Vagina (tissue), 2 donors: ENCODE data around the gene BRIP1. TPM values are rescaled to one million over a fixed set of nuclear protein-coding genes. Genes with fewer than 3 reads are reported as not detected.

Source experiments
- DNase-seq, 2 donors: peaks; one replicate each; pipeline ENCODE4 v3.0.0-alpha.2; 2017; ENCODE audit errors: extremely low spot score in 2 of 2
- H3K27ac ChIP-seq: fragments of 200-600 bp; sonication (generic); one replicate; pipeline ENCODE4 v1.5.1; 2019
- H3K27me3 ChIP-seq: fragments of 200-600 bp; sonication (generic); one replicate; pipeline ENCODE4 v1.5.1; 2019
- H3K36me3 ChIP-seq, 2 donors: fragments of 200-600 bp; sonication (generic); one replicate each; pipeline ENCODE4 v1.5.1; 2017 to 2019
- H3K4me1 ChIP-seq: fragments of 200-600 bp; sonication (generic); one replicate; pipeline ENCODE4 v1.5.1; 2019
- H3K4me3 ChIP-seq, 2 donors: fragments of 200-600 bp; sonication (generic); 1 replicate in 1 of 2; 2 replicates in 1 of 2; pipeline ENCODE4 v1.5.1; 2016 to 2019
- H3K9me3 ChIP-seq: fragments of 200-600 bp; sonication (generic); one replicate; pipeline ENCODE4 v1.5.1; 2019
- CTCF ChIP-seq, 3 experiments: fragments of 450-650 bp in 2 of 3; fragments of 200-600 bp in 1 of 3; sonication (generic) in 1 of 3; IDR thresholded peaks; one replicate each; pipeline ENCODE4 v1.5.1; 2017 to 2019; ENCODE audit warnings: antibody characterized with exemption in 3 of 3, mild to moderate bottlenecking in 2 of 3, moderate library complexity in 2 of 3
- POLR2A ChIP-seq, 2 donors: fragments of 450-650 bp; IDR thresholded peaks; one replicate each; pipeline ENCODE4 v1.6.1; 2017; ENCODE audit warnings: antibody characterized with exemption in 2 of 2, mild to moderate bottlenecking in 2 of 2, moderate library complexity in 2 of 2
- POLR2AphosphoS5 ChIP-seq, 2 donors: sonication (generic); formaldehyde crosslinking; IDR thresholded peaks; one replicate each; pipeline ENCODE4 v1.9.0; 2017; ENCODE audit warnings: antibody characterized with exemption in 2 of 2, mild to moderate bottlenecking in 2 of 2, low read depth in 1 of 2; ENCODE audit not compliant: insufficient read depth in 1 of 2
- intact Hi-C: fragments of 100-400 bp; cut with DNase I; formaldehyde crosslinking; loops from one replicate; pipeline ENCODE4 v1.15.1; 2023
- total RNA-seq: library from RNA; depleted of rRNA; stranded (reverse); fragments of >200 nt; gene quantifications from one replicate; pipeline ENCODE4 v1.2.3, GENCODE V29; 2016

The BRIP1 gene
- total RNA-seq, 1 donor from 2014 or later, result 0.98 TPM

DNA sequence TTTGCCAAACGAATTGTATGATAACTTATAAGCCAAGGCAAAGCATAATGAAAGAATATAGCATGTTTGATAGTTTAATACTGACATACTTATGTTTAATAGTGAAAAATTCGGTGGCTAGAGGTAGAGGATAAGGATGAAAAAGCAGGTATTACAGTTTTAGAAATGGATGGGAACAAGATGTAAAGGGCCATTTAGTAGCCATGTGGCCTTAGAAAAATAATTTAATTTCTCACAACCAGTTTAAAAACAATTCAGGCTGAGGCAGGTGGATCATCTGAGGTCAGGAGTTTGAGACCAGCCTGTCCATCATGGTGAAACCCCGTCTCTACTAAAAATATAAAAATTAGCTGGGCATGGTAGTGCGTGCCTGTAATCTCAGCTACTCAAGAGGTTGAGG is 152.8 kb downstream of the BRIP1 start:
- no peaks in the 10 kb centered on the region for H3K9me3 ChIP-seq
- no peaks in the 10 kb centered on the region for H3K27me3 ChIP-seq
- intact Hi-C loops, result no loop called here
- no peaks in the 10 kb centered on the region for H3K36me3 ChIP-seq
- no peak for TF ChIP-seq CTCF (IDR thresholded peaks at IDR 0.05)
- no peak for TF ChIP-seq POLR2A (IDR thresholded peaks at IDR 0.05)
- TF ChIP-seq POLR2AphosphoS5 (IDR thresholded peaks at IDR 0.05; ENCODE audit: insufficient read depth in 1 of 2, low read depth in 1 of 2), result no peak
- no peak overlapping the region for H3K27ac ChIP-seq
- no peak for DNase-seq
- no peak overlapping the region for H3K4me3 ChIP-seq
- no peaks in the 10 kb centered on the region for H3K4me1 ChIP-seq

DNA sequence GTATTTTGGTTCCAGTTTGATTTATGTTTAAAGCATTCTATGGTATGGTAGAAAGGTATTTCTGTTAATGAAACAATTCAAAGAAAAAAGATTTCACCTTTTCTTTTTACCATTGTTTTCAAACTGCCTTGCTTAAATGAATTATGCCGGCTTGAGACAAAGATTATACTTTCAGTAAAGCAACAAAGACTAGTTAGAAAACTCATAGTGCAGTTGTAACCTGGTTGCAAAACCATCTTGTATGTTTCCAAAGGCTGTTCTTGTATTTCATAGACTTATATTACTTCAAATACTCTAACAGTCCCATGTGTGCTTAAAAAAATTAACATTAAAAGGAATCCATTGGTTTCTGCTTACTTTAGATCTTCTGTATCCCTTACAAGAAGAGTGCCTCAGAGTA is 153.8 kb downstream of the BRIP1 start:
- Histone ChIP-seq H3K27ac (no peak overlapping the region), H3K4me1 (no peaks in the 10 kb centered on the region), H3K36me3 (no peaks in the 10 kb centered on the region), H3K4me3 (no peak overlapping the region), H3K27me3 (no peaks in the 10 kb centered on the region), H3K9me3 (no peaks in the 10 kb centered on the region)
- DNase-seq, result no peak
- intact Hi-C loops, result no loop called here
- TF ChIP-seq POLR2AphosphoS5 (IDR thresholded peaks at IDR 0.05; ENCODE audit: insufficient read depth in 1 of 2, low read depth in 1 of 2), result no peak
- TF ChIP-seq POLR2A (IDR thresholded peaks at IDR 0.05), result no peak
- no peak for TF ChIP-seq CTCF (IDR thresholded peaks at IDR 0.05)

DNA sequence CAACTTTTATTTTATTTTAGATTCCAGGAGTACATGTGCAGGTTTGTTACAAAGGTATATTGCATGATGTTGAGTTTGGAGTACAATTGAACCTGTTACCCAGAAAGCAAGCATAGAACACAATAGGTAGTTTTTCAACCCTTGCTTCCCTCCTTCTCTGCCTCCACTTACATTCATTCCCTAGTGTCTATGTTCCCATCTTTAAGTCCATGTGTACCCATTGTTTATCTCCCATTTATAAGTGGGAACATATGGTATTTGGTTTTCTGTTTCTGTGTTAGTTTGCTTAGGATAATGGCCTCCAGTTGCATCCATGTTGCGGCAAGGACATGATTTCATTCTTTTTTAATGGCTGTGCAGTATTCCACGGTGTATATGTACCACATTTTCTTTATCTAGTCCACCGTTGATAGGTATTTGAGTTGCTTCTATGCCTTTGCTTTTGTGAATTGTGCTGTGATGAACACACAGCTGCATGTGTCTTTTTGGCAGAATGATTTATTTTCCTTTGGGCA is 158.3 kb downstream of the BRIP1 start:
- Histone ChIP-seq H3K9me3 (peaks cover 11% of the 10 kb centered on the region), H3K36me3 (no peaks in the 10 kb centered on the region), H3K4me3 (no peak overlapping the region), H3K4me1 (no peaks in the 10 kb centered on the region), H3K27ac (no peak overlapping the region), H3K27me3 (no peaks in the 10 kb centered on the region)
- no peak for DNase-seq
- intact Hi-C loops, result no loop called here
- no peak for TF ChIP-seq POLR2AphosphoS5 (IDR thresholded peaks at IDR 0.05; ENCODE audit: insufficient read depth in 1 of 2, low read depth in 1 of 2)
- no peak for TF ChIP-seq POLR2A (IDR thresholded peaks at IDR 0.05)
- TF ChIP-seq CTCF (IDR thresholded peaks at IDR 0.05), result no peak

DNA sequence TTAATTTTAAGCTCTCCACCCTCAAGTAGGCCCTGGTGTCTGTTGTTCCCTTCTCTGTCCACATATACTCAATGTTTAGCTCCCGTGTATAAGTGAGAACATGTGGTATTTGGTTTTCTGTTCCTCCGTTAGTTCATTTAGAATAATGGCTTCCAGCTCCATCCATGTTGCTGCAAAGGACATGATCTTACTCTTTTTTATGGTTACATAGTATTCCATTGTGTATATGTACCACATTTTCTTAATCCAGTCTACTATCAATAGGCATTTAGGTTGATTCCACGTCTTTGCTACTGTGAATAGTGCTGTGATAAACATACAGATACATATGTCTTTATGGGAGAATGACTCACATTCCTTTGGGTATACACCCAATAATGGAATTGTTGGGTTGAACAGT is 160.9 kb downstream of the BRIP1 start:
- no peak overlapping the region for H3K27ac ChIP-seq
- no peaks in the 10 kb centered on the region for H3K4me1 ChIP-seq
- H3K36me3 ChIP-seq, result no peaks in the 10 kb centered on the region
- no peak for DNase-seq
- no peak overlapping the region for H3K4me3 ChIP-seq
- H3K27me3 ChIP-seq, result no peaks in the 10 kb centered on the region
- H3K9me3 ChIP-seq, result peaks cover 15% of the 10 kb centered on the region
- no peak for TF ChIP-seq CTCF (IDR thresholded peaks at IDR 0.05)
- no peak for TF ChIP-seq POLR2AphosphoS5 (IDR thresholded peaks at IDR 0.05; ENCODE audit: insufficient read depth in 1 of 2, low read depth in 1 of 2)
- TF ChIP-seq POLR2A (IDR thresholded peaks at IDR 0.05), result no peak
- intact Hi-C loops, result no loop called here

- TF ChIP-seq CTCF (IDR thresholded peaks at IDR 0.05) (no peak), POLR2A (IDR thresholded peaks at IDR 0.05) (no peak), POLR2AphosphoS5 (IDR thresholded peaks at IDR 0.05; ENCODE audit: insufficient read depth in 1 of 2, low read depth in 1 of 2) (no peak)
- H3K9me3 ChIP-seq, result peaks cover 15% of the 10 kb centered on the region
- no peaks in the 10 kb centered on the region for H3K4me1 ChIP-seq
- intact Hi-C loops, result no loop called here
- no peak overlapping the region for H3K4me3 ChIP-seq
- no peak for DNase-seq
- H3K27me3 ChIP-seq, result no peaks in the 10 kb centered on the region
- no peak overlapping the region for H3K27ac ChIP-seq
- H3K36me3 ChIP-seq, result no peaks in the 10 kb centered on the region
Measured at GRCh38 chr17:61701978-61702377, 161.3 kb downstream of the BRIP1 start.
